Erythroblast (primary cell): ENCODE results near the gene TBX19.

Experiments
- GATA1 ChIP-seq: IDR thresholded peaks from 2 replicates; pipeline ENCODE4 v1.6.1; 2011; ENCODE audit warnings: low read depth, mild to moderate bottlenecking, control low read depth, low read length, moderate library complexity
- POLR2A ChIP-seq: IDR thresholded peaks from 2 replicates; pipeline ENCODE4 v1.6.1; 2011; ENCODE audit warnings: mild to moderate bottlenecking, low read length

DNA sequence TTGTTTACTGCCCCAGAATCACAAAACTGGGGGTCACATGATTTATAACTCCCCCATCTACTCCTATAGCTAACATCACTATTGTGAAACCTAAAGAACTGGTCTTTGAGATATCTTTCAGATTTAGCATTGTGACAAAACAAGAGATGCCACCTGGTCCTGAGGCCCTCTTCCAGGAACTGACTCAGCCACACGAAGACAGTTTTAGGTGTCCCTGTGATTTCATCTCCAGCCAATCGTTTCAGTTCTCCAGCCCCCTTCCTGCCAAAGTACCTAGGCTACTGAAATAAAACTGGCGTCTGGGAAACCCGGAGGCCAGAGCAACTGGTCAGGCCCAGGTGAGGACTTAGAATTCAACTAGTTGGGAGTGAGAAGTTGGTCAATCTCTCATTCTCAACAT lies 36.6 kb downstream of the TBX19 start:
- TF ChIP-seq POLR2A (no peak), GATA1 (no peak)
